ENCODE measurements around the gene MAP7D1.

MAP7D1 gene

GRCh38 chr1:36126797-36127500 lies 29.0 kb upstream of the MAP7D1 start:
- FAIRE-seq = no peak

GRCh38 chr1:36128126-36128904 lies 27.6 kb upstream of the MAP7D1 start:
- DNase-seq (ENCODE audit: low spot score) (peak; percentile 54), FAIRE-seq (peak; percentile 5)

More at GRCh38 chr1:36126797-36127500, 29.0 kb upstream of the MAP7D1 start:
- DNase-seq (ENCODE audit: low spot score) = no peak

GRCh38 chr1:36128905-36129206 lies 27.1 kb upstream of the MAP7D1 start:
- FAIRE-seq (no peak), DNase-seq (ENCODE audit: low spot score) (no peak)

GRCh38 chr1:36132029-36132428 lies 23.9 kb upstream of the MAP7D1 start:
- FAIRE-seq (no peak), DNase-seq (ENCODE audit: low spot score) (no peak)

GRCh38 chr1:36133484-36133883 lies 22.5 kb upstream of the MAP7D1 start:
- peak; percentile 82 for DNase-seq (ENCODE audit: low spot score)
- FAIRE-seq = peak; percentile 97

- FAIRE-seq (no peak), DNase-seq (ENCODE audit: low spot score) (no peak)
Observed at GRCh38 chr1:36134031-36134430, 21.9 kb upstream of the MAP7D1 start.

- FAIRE-seq (no peak), DNase-seq (ENCODE audit: low spot score) (peak; percentile 57)
Observed at GRCh38 chr1:36134505-36135329, 21.2 kb upstream of the MAP7D1 start.

GRCh38 chr1:36135330-36135667 lies 20.7 kb upstream of the MAP7D1 start:
- FAIRE-seq (no peak), DNase-seq (ENCODE audit: low spot score) (no peak)

- FAIRE-seq = no peak
- DNase-seq (ENCODE audit: low spot score) = no peak
Observed at GRCh38 chr1:36135796-36136195, 20.2 kb upstream of the MAP7D1 start.

- DNase-seq (ENCODE audit: low spot score) (no peak), FAIRE-seq (no peak)
Observed at GRCh38 chr1:36136535-36136934, 19.4 kb upstream of the MAP7D1 start.

GRCh38 chr1:36137226-36137625 lies 18.7 kb upstream of the MAP7D1 start:
- no peak for FAIRE-seq
- no peak for DNase-seq (ENCODE audit: low spot score)

GRCh38 chr1:36137776-36138175 lies 18.2 kb upstream of the MAP7D1 start:
- no peak for FAIRE-seq
- no peak for DNase-seq (ENCODE audit: low spot score)

- no peak for DNase-seq (ENCODE audit: low spot score)
- no peak for FAIRE-seq
Observed at GRCh38 chr1:36139521-36139920, 16.4 kb upstream of the MAP7D1 start.

- DNase-seq (ENCODE audit: low spot score) (no peak), FAIRE-seq (no peak)
Observed at GRCh38 chr1:36142121-36142520, 13.8 kb upstream of the MAP7D1 start.

GRCh38 chr1:36143424-36143823 lies 12.5 kb upstream of the MAP7D1 start:
- FAIRE-seq (no peak), DNase-seq (ENCODE audit: low spot score) (no peak)

- DNase-seq (ENCODE audit: low spot score) (no peak), FAIRE-seq (no peak)
Observed at GRCh38 chr1:36144413-36144812, 11.5 kb upstream of the MAP7D1 start.

GRCh38 chr1:36148821-36149236 lies 7.1 kb upstream of the MAP7D1 start:
- FAIRE-seq = no peak
- DNase-seq (ENCODE audit: low spot score) = no peak

- FAIRE-seq (peak; percentile 72), DNase-seq (ENCODE audit: low spot score) (peak; percentile 98)
Observed at GRCh38 chr1:36149237-36149972, 6.6 kb upstream of the MAP7D1 start, which contains the start of gene TRAPPC3. TSS of gene TRAPPC3 (minus strand) at chr1:36149486. CDS start at chr1:36149378, 108 bp downstream.

- no peak for DNase-seq (ENCODE audit: low spot score)
- no peak for FAIRE-seq
Observed at GRCh38 chr1:36149973-36150295, 6.0 kb upstream of the MAP7D1 start.

GRCh38 chr1:36150296-36151133 lies 5.4 kb upstream of the MAP7D1 start:
- FAIRE-seq = peak; percentile 58
- DNase-seq (ENCODE audit: low spot score) = peak; percentile 92
